DOHH2 (cell line): Measurements from ENCODE around the gene CYP27B1.
A peak's percentile ranks its signal among the peaks of the same experiment; 100 is the strongest.

Source experiments
- H3F3A ChIP-seq: fragments of 200-600 bp; sonication (generic), shearing (Covaris generic); 2 replicates; pipeline ENCODE4 v1.6.0; 2016; ENCODE audit warnings: antibody characterized with exemption, mild to moderate bottlenecking; ENCODE audit not compliant: control insufficient read depth, insufficient read depth
- H3K27ac ChIP-seq: fragments of 200-600 bp; sonication (generic); 2 replicates; pipeline ENCODE4 v1.5.1; 2014; ENCODE audit warnings: low read depth, mild to moderate bottlenecking, low read length, moderate library complexity
- H3K27me3 ChIP-seq: fragments of 200-600 bp; sonication (generic); 2 replicates; pipeline ENCODE4 v1.6.1; 2014; ENCODE audit warnings: mild to moderate bottlenecking, low read length, mixed read lengths; ENCODE audit not compliant: control insufficient read depth
- H3K36me3 ChIP-seq: fragments of 200-600 bp; sonication (generic); 2 replicates; pipeline ENCODE4 v1.6.1; 2014; ENCODE audit warnings: mild to moderate bottlenecking, low read length, moderate library complexity, mixed read lengths; ENCODE audit not compliant: control insufficient read depth
- H3K4me1 ChIP-seq: fragments of 200-600 bp; sonication (generic); 2 replicates; pipeline ENCODE4 v1.6.1; 2014; ENCODE audit warnings: mild to moderate bottlenecking, low read length, mixed read lengths; ENCODE audit not compliant: control insufficient read depth
- H3K4me2 ChIP-seq: fragments of 200-600 bp; sonication (generic); 2 replicates; pipeline ENCODE4 v1.6.0; 2014; ENCODE audit warnings: mild to moderate bottlenecking, low read length, moderate library complexity
- H3K4me3 ChIP-seq: fragments of 200-600 bp; sonication (generic); 2 replicates; pipeline ENCODE4 v1.5.1; 2014; ENCODE audit warnings: mild to moderate bottlenecking, low read length, mixed read lengths
- H3K79me2 ChIP-seq: fragments of 200-600 bp; sonication (generic); 2 replicates; pipeline ENCODE4 v1.6.1; 2014; ENCODE audit warnings: mild to moderate bottlenecking, low read length, mixed read lengths; ENCODE audit not compliant: control insufficient read depth
- H3K9me2 ChIP-seq: fragments of 200-600 bp; sonication (generic); replicated peaks from 2 replicates; pipeline ENCODE4 v1.6.1; 2014; ENCODE audit warnings: mild to moderate bottlenecking, low read length, mixed read lengths; ENCODE audit not compliant: control insufficient read depth
- H3K9me3 ChIP-seq: fragments of 200-600 bp; sonication (generic); 2 replicates; pipeline ENCODE4 v1.6.1; 2014; ENCODE audit warnings: antibody characterized with exemption, low read length, mixed read lengths; ENCODE audit not compliant: control insufficient read depth, insufficient read depth
- H4K20me1 ChIP-seq: fragments of 200-600 bp; sonication (generic); 2 replicates; pipeline ENCODE4 v1.6.0; 2014; ENCODE audit warnings: low read depth, mild to moderate bottlenecking, antibody characterized with exemption, low read length, moderate library complexity; ENCODE audit not compliant: control insufficient read depth, insufficient read depth
- CTCF ChIP-seq: fragments of 200-600 bp; sonication (generic); IDR thresholded peaks from one replicate; pipeline ENCODE4 v1.5.1; 2014; ENCODE audit warnings: antibody characterized with exemption, mild to moderate bottlenecking, low read depth, low read length; ENCODE audit not compliant: poor library complexity, severe bottlenecking
- EZH2phosphoT487 ChIP-seq: fragments of 200-600 bp; sonication (generic); IDR thresholded peaks from 2 replicates; pipeline ENCODE4 v1.6.1; 2017; ENCODE audit warnings: borderline replicate concordance, mild to moderate bottlenecking, antibody characterized with exemption, low read length, moderate library complexity, mixed read lengths

Gene CYP27B1

GRCh38 chr12:57795354-57795753 lies 28.5 kb upstream of the CYP27B1 start:
- peaks cover 7% of the 10 kb centered on the region; the same call in 1 of the 2 replicates for H3F3A ChIP-seq
- H3K79me2 ChIP-seq, result 0 out of 2 replicates have a peak, but pooled peaks cover under 1% of the 10 kb centered on the region
- H3K9me2 ChIP-seq, result no peaks in the 10 kb centered on the region
- no peaks in the 10 kb centered on the region for H3K4me1 ChIP-seq
- H3K27ac ChIP-seq, result no peak overlapping the region
- H3K27me3 ChIP-seq, result no peaks in the 10 kb centered on the region
- no peaks in the 10 kb centered on the region for H4K20me1 ChIP-seq
- H3K4me3 ChIP-seq, result no peak overlapping the region
- no peak overlapping the region for H3K4me2 ChIP-seq
- peaks cover 69% of the 10 kb centered on the region for H3K36me3 ChIP-seq
- no peak for TF ChIP-seq CTCF
- TF ChIP-seq EZH2phosphoT487, result no peak
- H3K9me3 ChIP-seq, result no peaks in the 10 kb centered on the region

- Histone ChIP-seq H3K4me2 (no peak overlapping the region), H3K9me2 (no peaks in the 10 kb centered on the region), H3K79me2 (0 out of 2 replicates have a peak, but pooled peaks cover 4% of the 10 kb centered on the region), H3K36me3 (peaks cover 72% of the 10 kb centered on the region), H4K20me1 (no peaks in the 10 kb centered on the region), H3K27me3 (no peaks in the 10 kb centered on the region), H3F3A (peaks cover 7% of the 10 kb centered on the region; the same call in 1 of the 2 replicates), H3K9me3 (no peaks in the 10 kb centered on the region), H3K4me1 (no peaks in the 10 kb centered on the region), H3K4me3 (no peak overlapping the region), H3K27ac (no peak overlapping the region)
- TF ChIP-seq EZH2phosphoT487 (no peak), CTCF (no peak)
These were observed 27.0 kb upstream of the CYP27B1 start for GRCh38 chr12:57793920-57794319.

- no peak for TF ChIP-seq EZH2phosphoT487
- TF ChIP-seq CTCF, result no peak
- Histone ChIP-seq H3K4me1 (peaks cover 21% of the 10 kb centered on the region), H3K36me3 (peaks cover 47% of the 10 kb centered on the region), H3K27ac (no peak overlapping the region), H3K9me3 (no peaks in the 10 kb centered on the region), H4K20me1 (peaks cover 4% of the 10 kb centered on the region; the same call in 1 of the 2 replicates), H3K4me3 (peak overlapping the region; percentile 98; the same call in 1 of the 2 replicates), H3K4me2 (peak overlapping the region; percentile 97), H3K27me3 (no peaks in the 10 kb centered on the region), H3K79me2 (peaks cover 32% of the 10 kb centered on the region), H3F3A (no peaks in the 10 kb centered on the region), H3K9me2 (no peaks in the 10 kb centered on the region)
These were observed 17.0 kb upstream of the CYP27B1 start for GRCh38 chr12:57783861-57784260.
